CD14-positive monocyte (primary cell): ENCODE measurements around the gene DIS3L2. TPM values are rescaled to one million over a fixed set of nuclear protein-coding genes. Genes with fewer than 3 reads are reported as not detected.
"Not testable (repeated sequence)": the region's sequence is repeated elsewhere in the genome, so short reads cannot be mapped to it uniquely, and the experiment has no call there.

Experiments
- DNase-seq, 3 donors: peaks; one replicate each; pipeline ENCODE4 v3.0.0-alpha.2; 2011 to 2022
- H2AFZ ChIP-seq: 2 replicates; pipeline ENCODE4 v1.6.0; 2012; ENCODE audit warnings: mild to moderate bottlenecking, low read depth, low read length, inconsistent platforms; ENCODE audit not compliant: insufficient read depth, poor library complexity, severe bottlenecking
- H3K27ac ChIP-seq, 2 donors: 1 replicate in 1 of 2; 2 replicates in 1 of 2; pipeline ENCODE4 v1.5.1; 2012 to 2013; ENCODE audit warnings: low read length in 2 of 2, control low read depth in 1 of 2, inconsistent platforms in 1 of 2, low read depth in 1 of 2, mild to moderate bottlenecking in 1 of 2
- H3K27me3 ChIP-seq, 2 donors: one replicate each; pipeline versions ENCODE4 v1.6.0 to v1.6.1; 2011 to 2013; ENCODE audit warnings: low read length in 2 of 2; ENCODE audit not compliant: control insufficient read depth in 2 of 2, insufficient read depth in 2 of 2
- H3K36me3 ChIP-seq, 2 donors: replicated peaks in 1 of 2; 1 replicate in 1 of 2; 2 replicates in 1 of 2; pipeline versions ENCODE4 v1.5.1 to v1.6.1; 2012 to 2013; ENCODE audit warnings: low read length in 2 of 2, control low read depth in 1 of 2, inconsistent platforms in 1 of 2, mild to moderate bottlenecking in 1 of 2; ENCODE audit not compliant: insufficient read depth in 2 of 2, control insufficient read depth in 1 of 2
- H3K4me1 ChIP-seq, 2 donors: 1 replicate in 1 of 2; 2 replicates in 1 of 2; pipeline versions ENCODE4 v1.5.1 to v1.6.1; 2012 to 2013; ENCODE audit warnings: low read length in 2 of 2, control low read depth in 1 of 2, inconsistent platforms in 1 of 2, mild to moderate bottlenecking in 1 of 2, moderate library complexity in 1 of 2; ENCODE audit not compliant: insufficient read depth in 2 of 2, control insufficient read depth in 1 of 2
- H3K4me2 ChIP-seq: replicated peaks from 2 replicates; pipeline ENCODE3; 2012; ENCODE audit warnings: low read length, moderate library complexity, mild to moderate bottlenecking; ENCODE audit not compliant: poor library complexity, severe bottlenecking; ENCODE audit errors: extremely low read depth
- H3K4me3 ChIP-seq, 3 experiments: fragments of 200-600 bp in 1 of 3; sonication (generic) in 1 of 3; replicated peaks in 1 of 3; 1 replicate in 2 of 3; 2 replicates in 1 of 3; pipeline ENCODE4 v1.5.1; 2011 to 2013; ENCODE audit warnings: low read length in 3 of 3, mild to moderate bottlenecking in 3 of 3, control low read depth in 2 of 3, low read depth in 2 of 3, inconsistent platforms in 1 of 3, moderate library complexity in 1 of 3
- H3K79me2 ChIP-seq: 2 replicates; pipeline ENCODE4 v1.6.0; 2012; ENCODE audit warnings: mild to moderate bottlenecking, control low read depth, inconsistent platforms, low read length, moderate library complexity; ENCODE audit not compliant: insufficient read depth
- H3K9ac ChIP-seq: 2 replicates; pipeline ENCODE4 v1.6.0; 2017; ENCODE audit warnings: low read length, mild to moderate bottlenecking; ENCODE audit not compliant: insufficient read depth, poor library complexity, severe bottlenecking
- H3K9me3 ChIP-seq, 2 donors: replicated peaks in 1 of 2; 1 replicate in 1 of 2; 2 replicates in 1 of 2; pipeline versions ENCODE4 v1.5.1 to v1.6.1; 2012 to 2013; ENCODE audit warnings: low read length in 2 of 2, control low read depth in 1 of 2; ENCODE audit not compliant: control insufficient read depth in 1 of 2, insufficient read depth in 1 of 2
- H4K20me1 ChIP-seq: 2 replicates; pipeline ENCODE4 v1.6.0; 2012; ENCODE audit warnings: mild to moderate bottlenecking, low read length, control low read depth, moderate library complexity; ENCODE audit not compliant: insufficient read depth
- H3K27ac Mint-ChIP-seq, 7 donors: one replicate each; pipeline ENCODE4 v1.8.0; 2020; ENCODE audit warnings: mild to moderate bottlenecking in 7 of 7, mixed read lengths in 7 of 7, moderate library complexity in 6 of 7, inconsistent platforms in 2 of 7
- H3K27me3 Mint-ChIP-seq, 3 donors: one replicate each; pipeline ENCODE4 v1.8.0; 2021 to 2022; ENCODE audit warnings: low read depth in 3 of 3, mild to moderate bottlenecking in 3 of 3, mixed read lengths in 3 of 3, moderate library complexity in 3 of 3, inconsistent platforms in 1 of 3
- H3K36me3 Mint-ChIP-seq, 2 donors: one replicate each; pipeline ENCODE4 v1.8.0; 2020; ENCODE audit warnings: mixed read lengths in 2 of 2, inconsistent platforms in 1 of 2, mild to moderate bottlenecking in 1 of 2
- H3K4me1 Mint-ChIP-seq: one replicate; pipeline ENCODE4 v1.8.0; 2020; ENCODE audit warnings: mild to moderate bottlenecking, mixed read lengths
- H3K4me3 Mint-ChIP-seq, 2 donors: one replicate each; pipeline ENCODE4 v1.8.0; 2020; ENCODE audit warnings: mild to moderate bottlenecking in 2 of 2, mixed read lengths in 2 of 2, moderate library complexity in 1 of 2
- H3K9me3 Mint-ChIP-seq, 7 donors: one replicate each; pipeline ENCODE4 v1.8.0; 2020 to 2022; ENCODE audit warnings: mixed read lengths in 7 of 7, mild to moderate bottlenecking in 6 of 7, moderate library complexity in 6 of 7, inconsistent platforms in 2 of 7
- CTCF ChIP-seq: fragments of 200-600 bp; IDR thresholded peaks from one replicate; pipeline ENCODE4 v1.8.0; 2022; ENCODE audit warnings: antibody characterized with exemption, mild to moderate bottlenecking
- whole genome bisulfite sequencing: methylation state at CpG from one replicate; pipeline ENCODE4 v1.1.5; 2013; ENCODE audit warnings: missing lambda C conversion rate; ENCODE audit not compliant: insufficient coverage; 5-methylcytosine and 5-hydroxymethylcytosine counted together
- intact Hi-C, 2 donors: fragments of 100-400 bp; cut with micrococcal nuclease; formaldehyde crosslinking; loops; one replicate each; pipeline versions ENCODE4 v1.15.0 to v1.15.1; 2023
- polyA plus RNA-seq, 3 donors: library from polyadenylated mRNA; depleted of rRNA in 1 of 3; unstranded in 2 of 3; stranded (reverse) in 1 of 3; fragments of 300-500 nt in 2 of 3; fragments of >200 nt in 1 of 3; fragmentation: Illumina TruSeq in 2 of 3; gene quantifications; 1 replicate in 2 of 3; 2 replicates in 1 of 3; pipeline ENCODE4 v1.2.3, GENCODE V29; 2012 to 2021

The DIS3L2 gene
- polyA plus RNA-seq, 3 donors = 6.0 to 21.7 (median 6.4) TPM

- H3K9ac ChIP-seq = no peak overlapping the region
- H3K4me1 ChIP-seq = peaks cover 8 to 9% of the 10 kb centered on the region in 2 donors
- no peak overlapping the region for H3K4me2 ChIP-seq
- H3K36me3 ChIP-seq = no peaks in the 10 kb centered on the region
- H3K36me3 Mint-ChIP-seq = no peaks in the 10 kb centered on the region
- TF ChIP-seq CTCF = no peak
- intact Hi-C loops = no loop called here
- H3K4me3 Mint-ChIP-seq = peak overlapping the region in 1 of 2 donors; percentile 21
- H3K4me3 ChIP-seq = no peak overlapping the region
- peaks cover 7 to 17% (median 13%) of the 10 kb centered on the region in 7 donors for H3K9me3 Mint-ChIP-seq
- no peak for DNase-seq
- H3K27ac Mint-ChIP-seq = no peak overlapping the region
- 76% methylated on average over 18 of the region's 20 CpGs for WGBS
- peaks cover 0 to 4% (median 2%) of the 10 kb centered on the region in 3 donors for H3K27me3 Mint-ChIP-seq
- no peaks in the 10 kb centered on the region for H3K27me3 ChIP-seq
- peaks cover 11 to 18% of the 10 kb centered on the region in 2 donors for H3K9me3 ChIP-seq
- H3K79me2 ChIP-seq = no peaks in the 10 kb centered on the region
- peaks cover 16% of the 10 kb centered on the region for H3K4me1 Mint-ChIP-seq
- no peak overlapping the region for H2AFZ ChIP-seq
- no peaks in the 10 kb centered on the region for H4K20me1 ChIP-seq
- H3K27ac ChIP-seq = no peak overlapping the region
These were observed 404.3 kb downstream of the DIS3L2 start for GRCh38 chr2:232365621-232366321.

DNA sequence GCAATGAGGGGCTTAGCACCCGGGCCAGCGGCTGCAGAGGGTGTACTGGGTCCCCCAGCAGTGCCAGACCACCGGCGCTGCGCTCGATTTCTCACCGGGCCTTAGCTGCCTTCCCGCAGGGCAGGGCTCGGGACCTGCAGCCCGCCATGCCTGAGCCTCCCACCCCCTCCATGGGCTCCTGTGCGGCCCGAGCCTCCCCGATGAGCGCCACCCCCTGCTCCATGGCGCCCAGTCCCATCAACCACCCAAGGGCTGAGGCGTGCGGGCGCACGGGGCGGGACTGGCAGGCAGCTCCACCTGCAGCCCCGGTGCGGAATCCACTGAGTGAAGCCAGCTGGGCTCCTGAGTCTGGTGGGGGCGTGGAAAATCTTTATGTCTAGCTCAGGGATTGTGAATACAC lies 404.9 kb downstream of the DIS3L2 start:
- not testable (repeated sequence) for H3K27ac Mint-ChIP-seq

More for the DNA sequence above, 404.9 kb downstream of the DIS3L2 start:
- H3K79me2 ChIP-seq, intact Hi-C loops, H2AFZ ChIP-seq, H3K36me3 ChIP-seq, H3K27me3 Mint-ChIP-seq, H3K9ac ChIP-seq, DNase-seq, H3K4me1 ChIP-seq, H3K36me3 Mint-ChIP-seq, H3K4me3 ChIP-seq, H3K27me3 ChIP-seq, H3K4me2 ChIP-seq, H3K27ac ChIP-seq, H4K20me1 ChIP-seq, H3K4me3 Mint-ChIP-seq: not testable (repeated sequence)
- peaks cover 11 to 13% of the 10 kb centered on the region in 2 donors for H3K9me3 ChIP-seq
- Mint-ChIP-seq H3K9me3 (peaks cover 7 to 13% (median 10%) of the 10 kb centered on the region in 7 donors), H3K4me1 (peaks cover 16% of the 10 kb centered on the region)
- WGBS = 92% methylated on average over 13 of the region's 23 CpGs
